Amniotic epithelial cell (primary cell): ENCODE results near the gene EHD4.

Source experiments
- DNase-seq: peaks from one replicate; pipeline ENCODE4 v3.0.0-alpha.2; 2010; ENCODE audit warnings: low read depth

The EHD4 gene

GRCh38 chr15:41980654-41981323, 8.4 kb upstream of the EHD4 start:
- no peak for DNase-seq

- DNase-seq: no peak
These were observed 7.3 kb upstream of the EHD4 start for GRCh38 chr15:41979493-41980266.

- no peak for DNase-seq
These were observed 6.2 kb upstream of the EHD4 start for GRCh38 chr15:41978534-41978933.

- no peak for DNase-seq
These were observed 5.5 kb upstream of the EHD4 start for GRCh38 chr15:41977757-41978383.

- DNase-seq: no peak
These were observed 3.3 kb upstream of the EHD4 start for GRCh38 chr15:41975669-41976068.

GRCh38 chr15:41974041-41974440, 1.7 kb upstream of the EHD4 start:
- no peak for DNase-seq

- no peak for DNase-seq
These were observed 483 bp downstream of the EHD4 start for GRCh38 chr15:41971895-41972252.

- peak; percentile 42 for DNase-seq
These were observed 1.1 kb downstream of the EHD4 start for GRCh38 chr15:41971089-41971894.

- no peak for DNase-seq
These were observed 1.9 kb downstream of the EHD4 start for GRCh38 chr15:41970456-41970855.

GRCh38 chr15:41969851-41970431, 2.4 kb downstream of the EHD4 start:
- DNase-seq: no peak

- DNase-seq: no peak
These were observed 3.7 kb downstream of the EHD4 start for GRCh38 chr15:41968701-41969100.

- DNase-seq: peak; percentile 59
These were observed 4.7 kb downstream of the EHD4 start for GRCh38 chr15:41967506-41968206.

- no peak for DNase-seq
These were observed 5.4 kb downstream of the EHD4 start for GRCh38 chr15:41966920-41967465.

- DNase-seq: no peak
These were observed 5.9 kb downstream of the EHD4 start for GRCh38 chr15:41966414-41966812.

- DNase-seq: no peak
These were observed 6.6 kb downstream of the EHD4 start for GRCh38 chr15:41965441-41966413.

GRCh38 chr15:41961595-41962202, 10.7 kb downstream of the EHD4 start:
- no peak for DNase-seq

- no peak for DNase-seq
These were observed 11.3 kb downstream of the EHD4 start for GRCh38 chr15:41961001-41961518.

- no peak for DNase-seq
These were observed 14.3 kb downstream of the EHD4 start for GRCh38 chr15:41958002-41958420.
